ENCODE measurements around the gene FAM53B.
A peak's percentile ranks its signal among the peaks of the same experiment; 100 is the strongest.

The FAM53B gene

GRCh38 chr10:124658591-124659242 lies 85.5 kb downstream of the FAM53B start:
- no peak for DNase-seq

GRCh38 chr10:124657806-124658205 lies 86.4 kb downstream of the FAM53B start:
- peak; percentile 49 for DNase-seq

DNA sequence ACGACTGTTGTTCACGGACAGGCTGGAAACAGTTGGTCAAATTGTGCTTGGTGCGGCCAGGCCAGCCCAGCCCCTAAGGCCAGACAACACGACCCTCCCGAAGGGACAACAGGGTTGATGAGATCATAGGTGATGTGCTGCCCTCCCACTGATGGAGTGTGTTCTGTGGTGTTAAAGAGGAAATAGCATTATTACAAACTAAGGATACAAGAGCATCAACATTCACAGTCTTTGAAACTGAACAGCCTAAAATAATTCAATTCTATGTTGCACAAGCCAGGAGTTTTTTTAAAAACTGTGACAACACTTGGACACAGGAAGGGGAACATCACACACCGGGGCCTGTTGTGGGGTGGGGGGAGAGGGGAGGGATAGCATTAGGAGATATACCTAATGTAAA lies 87.6 kb downstream of the FAM53B start:
- DNase-seq: no peak

GRCh38 chr10:124656113-124656490 lies 88.1 kb downstream of the FAM53B start:
- no peak for DNase-seq

DNA sequence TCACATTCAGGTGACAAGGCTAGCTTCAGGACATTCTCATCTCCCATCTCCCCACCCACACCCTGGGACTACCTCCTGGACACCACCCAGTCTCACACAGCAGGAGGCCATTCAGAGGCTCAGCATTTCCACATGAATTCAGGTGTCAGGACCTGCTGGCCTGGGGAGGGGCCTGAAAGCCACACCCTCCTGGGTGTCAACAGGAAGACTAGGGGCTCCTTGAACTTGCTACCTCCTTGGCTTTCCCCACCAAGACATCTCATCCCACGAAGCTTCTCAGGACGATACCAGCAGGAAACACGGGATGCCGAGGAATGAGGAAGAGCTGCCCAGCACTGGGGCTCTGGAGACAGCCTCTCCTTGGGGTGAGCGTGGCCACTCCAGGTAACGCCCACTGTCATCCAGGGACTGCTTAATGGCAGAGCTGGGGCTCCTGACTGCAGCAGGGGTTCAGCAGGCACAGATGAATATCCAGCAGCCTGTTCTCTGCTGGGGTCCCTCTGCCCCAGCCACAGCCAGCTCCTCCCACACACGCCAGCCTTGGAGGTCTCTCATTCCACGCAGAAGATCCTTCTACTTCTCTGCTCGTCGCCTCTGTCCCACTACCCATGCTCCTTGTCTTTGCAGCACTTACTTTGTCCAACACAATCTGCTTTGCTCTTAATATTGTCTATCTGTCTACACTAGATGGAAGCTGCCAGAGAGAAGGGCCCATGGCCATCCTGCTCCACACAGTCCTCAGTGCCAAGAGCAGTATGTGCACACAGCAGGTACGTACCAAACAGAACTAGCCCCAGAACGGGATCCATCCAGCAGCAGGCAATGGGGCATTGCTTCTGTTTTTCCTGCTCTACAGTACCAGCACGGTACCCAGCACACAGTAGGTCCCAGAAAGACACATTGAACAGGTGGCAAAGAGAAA lies 88.7 kb downstream of the FAM53B start:
- no peak for DNase-seq

GRCh38 chr10:124654686-124655085 lies 89.5 kb downstream of the FAM53B start:
- DNase-seq: no peak

- no peak for DNase-seq
These were observed 90.1 kb downstream of the FAM53B start for GRCh38 chr10:124653811-124654651.

GRCh38 chr10:124653311-124653710 lies 90.9 kb downstream of the FAM53B start:
- no peak for DNase-seq

- no peak for DNase-seq
These were observed 91.5 kb downstream of the FAM53B start for GRCh38 chr10:124652701-124653100.

- no peak for DNase-seq
These were observed 92.0 kb downstream of the FAM53B start for GRCh38 chr10:124652200-124652599.

DNA sequence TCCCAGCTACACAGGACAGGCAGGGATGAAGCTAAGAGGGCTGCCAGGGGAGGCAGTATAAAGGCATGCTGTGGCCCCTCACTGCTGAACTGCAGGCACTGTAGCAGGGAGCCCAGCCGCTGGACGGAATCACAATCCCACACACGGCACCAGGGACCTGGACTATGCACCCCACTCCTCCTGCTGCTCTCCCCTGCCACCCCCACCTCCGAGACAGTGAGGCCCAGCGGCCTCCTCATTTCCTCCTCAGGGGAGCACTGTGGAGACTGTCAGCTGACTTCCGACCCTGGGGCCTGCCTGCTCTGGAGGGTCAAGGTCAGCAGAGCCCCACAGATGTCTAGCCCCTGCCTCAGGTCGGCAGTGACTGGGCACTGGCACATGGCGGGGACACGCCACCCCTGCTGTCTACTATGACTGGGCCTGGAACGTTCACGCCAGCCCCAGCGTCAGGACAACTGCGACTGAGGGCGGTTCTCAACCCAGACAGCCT lies 92.7 kb downstream of the FAM53B start:
- DNase-seq: no peak

- DNase-seq: no peak
These were observed 93.3 kb downstream of the FAM53B start for GRCh38 chr10:124650820-124651401.

- DNase-seq: no peak
These were observed 93.9 kb downstream of the FAM53B start for GRCh38 chr10:124650263-124650662.

DNA sequence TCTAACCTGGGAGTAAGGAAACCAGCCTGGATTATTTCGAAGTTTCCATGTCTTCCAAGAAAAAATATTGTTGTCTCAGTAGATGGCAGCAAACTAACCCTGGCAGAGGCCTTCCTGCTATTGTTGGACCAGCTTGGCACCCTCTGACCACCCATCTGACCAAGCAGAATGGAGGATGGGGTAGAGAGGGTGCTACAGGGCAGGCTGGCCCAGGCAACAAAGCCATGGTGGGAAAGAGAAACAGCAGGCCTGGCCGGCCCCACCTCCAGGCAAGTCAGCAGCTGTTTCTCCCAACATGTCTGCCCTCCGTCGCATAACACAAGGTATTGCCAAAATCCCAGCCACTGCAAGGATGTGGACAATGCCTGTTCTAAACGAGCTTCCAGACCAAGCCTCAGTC lies 95.0 kb downstream of the FAM53B start:
- DNase-seq: no peak

DNA sequence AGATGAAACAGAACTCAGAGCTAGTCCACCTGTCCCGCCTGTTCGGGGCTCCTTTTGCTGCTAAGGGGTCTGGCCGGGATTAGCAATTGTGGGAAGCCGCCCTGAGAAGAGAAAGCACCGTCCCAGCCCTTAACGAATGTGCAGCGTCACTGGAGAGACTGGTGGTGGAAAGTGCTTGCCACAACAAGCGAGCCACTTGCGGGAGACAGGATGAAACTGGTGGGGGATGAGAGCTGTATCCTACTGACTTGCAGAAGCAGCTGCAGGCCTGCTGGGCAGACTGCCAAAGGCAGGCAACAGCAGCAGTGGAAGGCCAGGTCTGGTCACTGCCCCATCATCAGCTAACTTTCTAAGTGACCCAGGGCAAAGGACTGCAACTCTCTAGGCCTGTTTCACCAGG lies 95.4 kb downstream of the FAM53B start:
- peak; percentile 77 for DNase-seq

GRCh38 chr10:124648131-124648475 lies 96.1 kb downstream of the FAM53B start:
- DNase-seq: no peak

GRCh38 chr10:124647421-124648130 lies 96.6 kb downstream of the FAM53B start:
- no peak for DNase-seq

DNA sequence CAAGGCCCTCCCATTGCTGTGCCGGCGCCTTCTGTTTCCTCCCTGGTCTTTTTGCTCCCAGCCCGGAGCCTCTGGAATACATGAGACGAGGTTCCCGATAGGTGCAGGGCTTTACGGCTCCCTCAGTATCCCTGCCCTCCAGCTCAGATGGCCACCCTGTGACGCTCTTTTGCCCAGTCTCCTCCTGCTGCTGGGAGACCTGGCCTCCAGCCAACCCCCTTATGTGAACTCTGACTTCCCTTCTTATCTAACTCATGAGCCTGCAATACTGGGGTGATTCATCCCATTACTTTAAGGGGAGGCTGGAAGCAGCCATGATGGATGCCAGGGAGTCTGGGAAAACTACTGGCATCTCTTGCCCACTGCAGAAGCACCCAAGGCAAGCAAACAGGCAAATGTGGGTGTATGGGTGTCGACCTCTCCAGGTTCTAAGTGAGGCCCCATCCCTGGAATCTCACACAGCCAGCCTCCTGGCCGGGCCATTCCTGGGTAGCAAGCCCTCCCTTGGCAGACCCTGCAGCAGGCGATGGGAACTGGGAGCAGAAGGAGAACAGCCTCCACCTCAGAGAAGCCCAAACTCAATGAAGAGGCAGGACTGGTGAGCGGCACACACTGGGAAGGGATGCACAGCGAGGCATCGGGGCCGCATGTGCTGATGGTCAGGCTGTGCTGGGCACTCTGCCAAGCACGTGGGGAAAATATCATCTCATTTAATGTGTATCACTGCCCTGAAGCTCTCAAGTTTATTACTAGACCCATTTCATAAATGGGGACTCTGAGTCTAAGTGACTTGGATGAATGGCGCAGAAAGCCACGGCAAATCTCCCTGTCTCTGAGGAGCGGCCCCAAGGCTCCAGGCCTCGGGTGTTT lies 97.5 kb downstream of the FAM53B start:
- DNase-seq: peak; percentile 70

GRCh38 chr10:124645467-124646095 lies 98.6 kb downstream of the FAM53B start:
- no peak for DNase-seq

DNA sequence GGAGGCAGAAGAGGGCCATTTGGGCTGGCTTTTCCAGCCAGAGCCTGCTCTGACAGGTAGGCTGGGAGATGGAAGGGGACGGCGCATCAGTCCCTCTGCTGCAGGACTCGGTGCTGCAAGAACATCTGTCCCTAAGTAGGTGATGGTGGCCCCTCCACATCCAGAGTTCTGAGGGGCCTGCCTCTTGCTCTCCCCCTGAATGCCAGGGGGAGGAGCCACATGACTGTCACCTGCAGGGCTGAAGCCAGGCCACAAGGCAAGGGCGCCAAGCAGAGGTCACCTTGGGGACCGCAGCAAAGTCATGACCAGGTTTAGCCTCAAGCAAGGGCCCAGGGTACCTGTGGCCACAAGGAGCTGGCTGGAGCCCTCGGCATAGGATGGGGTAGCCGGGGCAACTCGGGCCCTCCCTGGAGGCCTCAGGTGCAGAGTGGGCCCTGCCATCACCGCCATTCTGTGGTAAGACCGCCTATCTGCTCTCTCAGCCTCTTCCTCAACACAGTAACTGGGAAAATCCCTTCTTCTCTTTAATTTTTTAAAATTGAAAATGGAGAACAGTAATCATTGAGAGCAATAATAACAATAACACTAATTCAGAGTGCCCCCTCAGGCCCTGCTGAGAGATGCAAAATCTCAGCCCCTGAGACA lies 99.3 kb downstream of the FAM53B start:
- no peak for DNase-seq

Data from fibroblast of skin of abdomen (primary cell).